ENCODE measurements around the gene CNTN3. TPM values are rescaled to one million over a fixed set of nuclear protein-coding genes. Genes with fewer than 3 reads are reported as not detected.

CNTN3 gene
- total RNA-seq, 1 experiment from 2014 or later = not detected

- Histone ChIP-seq H3K4me2 (ENCODE audit: low read length) (no peak overlapping the region), H3K4me1 (ENCODE audit: control insufficient read depth in 1 of 2, insufficient read depth in 2 of 2, low read length in 2 of 2) (no peaks in the 10 kb centered on the region), H3K9me3 (ENCODE audit: control insufficient read depth in 1 of 2, insufficient read depth in 1 of 2, low read depth in 1 of 2, low read length in 2 of 2) (peaks cover 4 to 21% of the 10 kb centered on the region in 2 experiments; a peak in 2 of 4 replicates), H3K36me3 (ENCODE audit: control insufficient read depth in 1 of 2, insufficient read depth in 2 of 2, low read length in 2 of 2) (no peaks in the 10 kb centered on the region), H2AFZ (ENCODE audit: low read depth, low read length, poor library complexity, severe bottlenecking) (no peak overlapping the region), H3K4me3 (replicated peaks in 1 of 2; ENCODE audit: low read depth in 1 of 2, low read length in 2 of 2) (no peak overlapping the region), H3K9me2 (ENCODE audit: insufficient read depth) (no peaks in the 10 kb centered on the region), H3K27me3 (ENCODE audit: insufficient read depth, low read length) (no peaks in the 10 kb centered on the region), H4K20me1 (ENCODE audit: insufficient read depth) (no peaks in the 10 kb centered on the region), H3K27ac (ENCODE audit: low read depth, low read length) (no peak overlapping the region), H3K79me2 (ENCODE audit: insufficient read depth, low read length) (no peaks in the 10 kb centered on the region), H3K9ac (ENCODE audit: low read length) (no peak overlapping the region)
- BruUV-seq (replicated peaks) = no TSS peak
- no peak for DNase-seq (ENCODE audit: low read depth, low spot score)
- no peak for TF ChIP-seq SP1 (IDR thresholded peaks at IDR 0.05; ENCODE audit: low read depth)
- TF ChIP-seq ELF1 (IDR thresholded peaks at IDR 0.05; ENCODE audit: borderline replicate concordance, low read depth) = no peak
- TF ChIP-seq SIN3A (IDR thresholded peaks at IDR 0.05; ENCODE audit: low read depth) = no peak
- no peak for TF ChIP-seq CEBPB (IDR thresholded peaks at IDR 0.05; ENCODE audit: low read depth)
- no peak for TF ChIP-seq ATF3 (IDR thresholded peaks at IDR 0.05)
- TF ChIP-seq ZNF274 (IDR thresholded peaks at IDR 0.05; ENCODE audit: low read depth, low read length) = no peak
- no peak for TF ChIP-seq POLR2AphosphoS5 (IDR thresholded peaks at IDR 0.05; ENCODE audit: low read depth, low read length)
- no peak for TF ChIP-seq FOSL1 (IDR thresholded peaks at IDR 0.05; ENCODE audit: low read depth)
- no peak for TF ChIP-seq REST (IDR thresholded peaks at IDR 0.05; ENCODE audit: low read depth)
- no peak for TF ChIP-seq CBX3 (IDR thresholded peaks at IDR 0.05; ENCODE audit: low read depth)
- TF ChIP-seq MAX (IDR thresholded peaks at IDR 0.05) = no peak
- ChIA-PET RAD21 (ENCODE audit: low non-redundant PET in 1 of 2, low total read pairs in 2 of 2, uncharacterized antibody in 2 of 2, unreplicated experiment in 2 of 2) (no interaction called here), POLR2A (no interaction called here), CTCF (no interaction called here)
- no peak for ATAC-seq
- intact Hi-C loops (cut with micrococcal nuclease) = no loop called here
Measured at GRCh38 chr3:74640211-74640610, 25.8 kb upstream of the CNTN3 start.
